Mesenchymal stem cell (in vitro differentiated cells and primary cell): ENCODE data around the gene GPC3.
"Not testable (repeated sequence)": the region's sequence is repeated elsewhere in the genome, so short reads cannot be mapped to it uniquely, and the experiment has no call there.

Source experiments
- DNase-seq: peaks from one replicate; pipeline ENCODE4 v3.0.0-alpha.2; 2013
- H2AFZ ChIP-seq: one replicate; pipeline ENCODE4 v1.6.1; 2013; ENCODE audit warnings: low read depth, mild to moderate bottlenecking, control low read depth, inconsistent platforms, low read length, moderate library complexity
- H2AK5ac ChIP-seq: 2 replicates; pipeline ENCODE4 v1.6.1; 2013; ENCODE audit warnings: low read length, moderate library complexity, mild to moderate bottlenecking, inconsistent platforms; ENCODE audit not compliant: severe bottlenecking
- H2BK120ac ChIP-seq: one replicate; pipeline ENCODE4 v1.6.1; 2013; ENCODE audit warnings: low read depth, mild to moderate bottlenecking, inconsistent platforms, low read length, moderate library complexity
- H2BK12ac ChIP-seq, 2 experiments: one replicate each; pipeline ENCODE4 v1.6.1; 2013; ENCODE audit warnings: inconsistent platforms in 2 of 2, low read length in 2 of 2, mild to moderate bottlenecking in 2 of 2, moderate library complexity in 2 of 2, control low read depth in 1 of 2
- H2BK15ac ChIP-seq: one replicate; pipeline ENCODE4 v1.6.1; 2013; ENCODE audit warnings: mild to moderate bottlenecking, low read depth, inconsistent platforms; ENCODE audit not compliant: poor library complexity, severe bottlenecking
- H2BK5ac ChIP-seq: 2 replicates; pipeline ENCODE4 v1.6.1; 2013; ENCODE audit warnings: low read depth, mild to moderate bottlenecking, low read length, control low read depth, inconsistent platforms; ENCODE audit not compliant: poor library complexity, severe bottlenecking
- H3K14ac ChIP-seq, 2 experiments: one replicate each; pipeline ENCODE4 v1.6.1; 2013; ENCODE audit warnings: inconsistent platforms in 2 of 2, low read length in 2 of 2, control low read depth in 1 of 2, mild to moderate bottlenecking in 1 of 2, moderate library complexity in 1 of 2
- H3K18ac ChIP-seq, 2 experiments: one replicate each; pipeline ENCODE4 v1.6.1; 2013; ENCODE audit warnings: inconsistent platforms in 2 of 2, low read length in 2 of 2, control low read depth in 1 of 2, low read depth in 1 of 2, mild to moderate bottlenecking in 1 of 2
- H3K23ac ChIP-seq, 2 experiments: one replicate each; pipeline ENCODE4 v1.6.1; 2013; ENCODE audit warnings: inconsistent platforms in 2 of 2, low read length in 2 of 2, mild to moderate bottlenecking in 2 of 2, moderate library complexity in 2 of 2, control low read depth in 1 of 2
- H3K27ac ChIP-seq: 2 replicates; pipeline ENCODE4 v1.5.1; 2013; ENCODE audit warnings: mild to moderate bottlenecking, moderate library complexity, low read length, control low read depth, inconsistent platforms; ENCODE audit not compliant: poor library complexity, severe bottlenecking
- H3K27me3 ChIP-seq, 2 experiments: 2 replicates each; pipeline versions ENCODE4 v1.6.1 to v1.7.0; 2013; ENCODE audit warnings: low read length in 2 of 2, mild to moderate bottlenecking in 2 of 2, moderate library complexity in 2 of 2, control low read depth in 1 of 2, inconsistent platforms in 1 of 2; ENCODE audit not compliant: control insufficient read depth in 1 of 2, insufficient read depth in 1 of 2
- H3K36me3 ChIP-seq, 2 experiments: 2 replicates each; pipeline versions ENCODE4 v1.6.1 to v1.7.0; 2013; ENCODE audit warnings: low read length in 2 of 2, control low read depth in 1 of 2, inconsistent platforms in 1 of 2, low read depth in 1 of 2, mild to moderate bottlenecking in 1 of 2; ENCODE audit not compliant: insufficient read depth in 2 of 2, control insufficient read depth in 1 of 2
- H3K4ac ChIP-seq, 2 experiments: one replicate each; pipeline ENCODE4 v1.6.1; 2013; ENCODE audit warnings: inconsistent platforms in 2 of 2, low read length in 2 of 2, mild to moderate bottlenecking in 2 of 2, moderate library complexity in 2 of 2, control low read depth in 1 of 2, low read depth in 1 of 2
- H3K4me1 ChIP-seq: 2 replicates; pipeline ENCODE4 v1.6.1; 2013; ENCODE audit warnings: low read depth, low read length, control low read depth; ENCODE audit not compliant: control insufficient read depth, insufficient read depth
- H3K4me2 ChIP-seq: 2 replicates; pipeline ENCODE4 v1.6.1; 2013; ENCODE audit warnings: low read length, mild to moderate bottlenecking, inconsistent platforms; ENCODE audit not compliant: poor library complexity, severe bottlenecking
- H3K4me3 ChIP-seq, 2 experiments: 2 replicates each; pipeline versions ENCODE4 v1.5.1 to v1.7.0; 2013; ENCODE audit warnings: low read length in 2 of 2, mild to moderate bottlenecking in 2 of 2, control low read depth in 1 of 2, low read depth in 1 of 2; ENCODE audit not compliant: insufficient read depth in 1 of 2
- H3K79me1 ChIP-seq: replicated peaks from 2 replicates; pipeline ENCODE4 v1.6.1; 2013; ENCODE audit warnings: mild to moderate bottlenecking, control low read depth, low read length, inconsistent platforms; ENCODE audit not compliant: poor library complexity, severe bottlenecking
- H3K9ac ChIP-seq: 2 replicates; pipeline ENCODE4 v1.7.0; 2013; ENCODE audit warnings: mild to moderate bottlenecking, low read length, moderate library complexity
- H3K9me3 ChIP-seq: 2 replicates; pipeline ENCODE4 v1.7.0; 2013; ENCODE audit warnings: mild to moderate bottlenecking, low read length; ENCODE audit not compliant: control insufficient read depth
- H4K8ac ChIP-seq: one replicate; pipeline ENCODE4 v1.6.1; 2013; ENCODE audit warnings: inconsistent platforms, mild to moderate bottlenecking, low read length, moderate library complexity
- H4K91ac ChIP-seq: one replicate; pipeline ENCODE4 v1.6.1; 2013; ENCODE audit warnings: mild to moderate bottlenecking, low read length, inconsistent platforms
- WGBS: methylation state at CpG from one replicate; pipeline ENCODE4 v1.1.7; 2013; ENCODE audit warnings: mixed read lengths; 5-methylcytosine and 5-hydroxymethylcytosine counted together

The GPC3 gene

DNA sequence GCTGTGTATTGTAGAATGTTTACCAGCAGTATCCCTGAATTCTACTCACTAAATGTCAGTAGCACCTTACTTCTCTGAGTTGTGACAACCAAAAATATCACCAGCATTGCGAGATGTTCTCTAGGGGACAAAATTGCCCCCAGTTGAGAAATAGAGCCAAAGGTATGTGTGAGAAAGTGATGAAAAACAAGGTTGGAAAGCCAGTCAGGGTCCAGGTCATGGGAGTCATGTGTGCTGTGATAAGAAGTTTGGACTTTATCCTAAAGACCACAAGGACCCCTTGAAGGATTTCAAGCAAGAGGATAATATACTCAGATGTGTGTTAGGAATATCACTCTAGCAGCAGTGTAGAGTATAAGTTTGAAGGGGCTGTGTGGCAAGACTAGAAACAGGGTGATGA, 30.9 kb upstream of the GPC3 start:
- not testable (repeated sequence) for H2BK15ac ChIP-seq, H3K4ac ChIP-seq, H3K36me3 ChIP-seq, H3K9ac ChIP-seq, H3K27me3 ChIP-seq, DNase-seq, H2AK5ac ChIP-seq, H3K4me2 ChIP-seq, H2BK12ac ChIP-seq, H2AFZ ChIP-seq, H4K91ac ChIP-seq, H4K8ac ChIP-seq, H3K23ac ChIP-seq, H3K79me1 ChIP-seq, H3K4me3 ChIP-seq, H3K27ac ChIP-seq, H3K9me3 ChIP-seq, H3K14ac ChIP-seq, H2BK5ac ChIP-seq, H3K18ac ChIP-seq, H2BK120ac ChIP-seq, H3K4me1 ChIP-seq
- 100% methylated on average over 1 of the region's 1 CpG for WGBS

DNA sequence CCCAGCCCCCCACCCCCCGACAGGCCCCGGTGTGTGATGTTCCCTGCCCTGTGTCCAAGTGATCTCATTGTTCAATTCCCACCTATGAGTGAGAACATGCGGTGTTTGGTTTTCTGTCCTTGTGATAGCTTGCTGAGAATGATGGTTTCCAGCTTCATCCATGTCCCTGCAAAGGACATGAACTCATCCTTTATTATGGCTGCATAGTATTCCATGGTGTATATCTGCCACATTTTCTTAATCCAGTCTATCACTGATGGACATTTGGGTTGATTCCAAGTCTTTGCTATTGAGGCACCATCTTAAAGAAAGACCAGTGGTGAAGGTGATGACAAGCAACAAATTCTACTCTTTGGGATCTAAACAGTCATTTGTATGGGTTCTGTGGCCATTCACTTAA, 30.1 kb upstream of the GPC3 start:
- not testable (repeated sequence) for H3K4me3 ChIP-seq, H3K4ac ChIP-seq, H2BK15ac ChIP-seq

GRCh38 chrX:134013524-134013923, 28.1 kb upstream of the GPC3 start:
- no peaks in the 10 kb centered on the region for H3K36me3 ChIP-seq
- no peak overlapping the region for H3K4ac ChIP-seq
- no peak overlapping the region for H3K23ac ChIP-seq
- no peak for DNase-seq
- no peak overlapping the region for H3K4me2 ChIP-seq
- 27% methylated on average over 4 of the region's 4 CpGs for WGBS
- no peak overlapping the region for H3K18ac ChIP-seq
- H3K4me3 ChIP-seq, result no peak overlapping the region
- no peak overlapping the region for H2BK5ac ChIP-seq
- H4K91ac ChIP-seq, result no peak overlapping the region
- no peak overlapping the region for H2AFZ ChIP-seq
- H2BK120ac ChIP-seq, result no peak overlapping the region
- H2BK12ac ChIP-seq, result no peak overlapping the region
- H3K9ac ChIP-seq, result no peak overlapping the region
- H3K9me3 ChIP-seq, result no peaks in the 10 kb centered on the region
- H4K8ac ChIP-seq, result no peak overlapping the region
- no peaks in the 10 kb centered on the region for H3K4me1 ChIP-seq
- H2AK5ac ChIP-seq, result no peak overlapping the region
- no peak overlapping the region for H2BK15ac ChIP-seq
- H3K27ac ChIP-seq, result no peak overlapping the region
- H3K14ac ChIP-seq, result no peak overlapping the region
- no peaks in the 10 kb centered on the region for H3K79me1 ChIP-seq
- H3K27me3 ChIP-seq, result peaks cover 0 to 4% of the 10 kb centered on the region in 2 experiments

More for the DNA sequence above, 30.1 kb upstream of the GPC3 start:
- not testable (repeated sequence) for H3K9me3 ChIP-seq, H2BK5ac ChIP-seq, H3K4me2 ChIP-seq, H3K18ac ChIP-seq, DNase-seq, H2AK5ac ChIP-seq, H3K27ac ChIP-seq, H2BK120ac ChIP-seq, H3K36me3 ChIP-seq, H2AFZ ChIP-seq, H3K23ac ChIP-seq, H3K14ac ChIP-seq, H2BK12ac ChIP-seq, H3K27me3 ChIP-seq, H3K4me1 ChIP-seq, H3K79me1 ChIP-seq, H4K8ac ChIP-seq, H4K91ac ChIP-seq, H3K9ac ChIP-seq
- WGBS, result no CpG with 5 or more reads among the region's 3 CpGs

- H2AK5ac ChIP-seq, result no peak overlapping the region
- H4K8ac ChIP-seq, result no peak overlapping the region
- H3K4ac ChIP-seq, result no peak overlapping the region
- DNase-seq, result peak; percentile 62
- no peak overlapping the region for H3K9ac ChIP-seq
- H3K14ac ChIP-seq, result no peak overlapping the region
- H4K91ac ChIP-seq, result no peak overlapping the region
- peaks cover 0 to 4% of the 10 kb centered on the region in 2 experiments for H3K27me3 ChIP-seq
- H2BK5ac ChIP-seq, result no peak overlapping the region
- no peak overlapping the region for H2AFZ ChIP-seq
- H3K9me3 ChIP-seq, result no peaks in the 10 kb centered on the region
- WGBS, result 0% methylated on average over 1 of the region's 1 CpG
- no peak overlapping the region for H2BK120ac ChIP-seq
- H3K79me1 ChIP-seq, result no peaks in the 10 kb centered on the region
- H2BK12ac ChIP-seq, result no peak overlapping the region
- H3K18ac ChIP-seq, result no peak overlapping the region
- no peaks in the 10 kb centered on the region for H3K4me1 ChIP-seq
- H3K4me3 ChIP-seq, result no peak overlapping the region
- no peaks in the 10 kb centered on the region for H3K36me3 ChIP-seq
- no peak overlapping the region for H3K23ac ChIP-seq
- no peak overlapping the region for H3K27ac ChIP-seq
- no peak overlapping the region for H2BK15ac ChIP-seq
- H3K4me2 ChIP-seq, result no peak overlapping the region
Measured at GRCh38 chrX:134013092-134013497, 27.7 kb upstream of the GPC3 start.
